GM19395 (cell line): ENCODE measurements around the gene MTRFR.
A peak's percentile ranks its signal among the peaks of the same experiment; 100 is the strongest.
"Not testable (repeated sequence)": the region's sequence is repeated elsewhere in the genome, so short reads cannot be mapped to it uniquely, and the experiment has no call there.

Source experiments
- ATAC-seq: cut with Tn5 transposase; IDR thresholded peaks from one replicate; pipeline ENCODE4 v1.9.1; 2021; ENCODE audit warnings: mild to moderate bottlenecking, moderate library complexity; ENCODE audit not compliant: unreplicated experiment

The MTRFR gene

GRCh38 chr12:123232807-123233504 lies at the start of gene MTRFR, which contains the start of gene MPHOSPH9:
Gene MTRFR, plus strand, starts transcription at chr12:123233436. Its CDS starts 20,239 bp downstream, at chr12:123253675.
Gene MPHOSPH9, minus strand, starts transcription at chr12:123233141. Its CDS starts 2,777 bp downstream, at chr12:123230364.
- ATAC-seq = peak; percentile 80

GRCh38 chr12:123187637-123188036 lies 45.6 kb upstream of the MTRFR start:
- no peak for ATAC-seq

- no peak for ATAC-seq
Measured at GRCh38 chr12:123199936-123200335, 33.3 kb upstream of the MTRFR start.

- no peak for ATAC-seq
Measured at GRCh38 chr12:123200414-123200813, 32.8 kb upstream of the MTRFR start.

GRCh38 chr12:123206794-123207193 lies 26.4 kb upstream of the MTRFR start:
- not testable (repeated sequence) for ATAC-seq

GRCh38 chr12:123207815-123208214 lies 25.4 kb upstream of the MTRFR start:
- ATAC-seq = not testable (repeated sequence)

- ATAC-seq = peak; percentile 67
Measured at GRCh38 chr12:123223241-123223668, 10.0 kb upstream of the MTRFR start.

GRCh38 chr12:123225443-123225842 lies 7.8 kb upstream of the MTRFR start:
- no peak for ATAC-seq

GRCh38 chr12:123227581-123228258 lies 5.5 kb upstream of the MTRFR start:
- ATAC-seq = no peak

- no peak for ATAC-seq
Measured at GRCh38 chr12:123229051-123229450, 4.2 kb upstream of the MTRFR start.

- ATAC-seq = no peak
Measured at GRCh38 chr12:123231931-123232330, 1.3 kb upstream of the MTRFR start.

- no peak for ATAC-seq
Measured at GRCh38 chr12:123232472-123232806, 797 bp upstream of the MTRFR start.

- ATAC-seq = peak; percentile 6
Measured at GRCh38 chr12:123233505-123234308, 471 bp downstream of the MTRFR start.

GRCh38 chr12:123237646-123238329 lies 4.6 kb downstream of the MTRFR start:
- peak; percentile 25 for ATAC-seq

GRCh38 chr12:123238330-123238682 lies 5.1 kb downstream of the MTRFR start:
- no peak for ATAC-seq

GRCh38 chr12:123238961-123239360 lies 5.7 kb downstream of the MTRFR start:
- ATAC-seq = no peak

- no peak for ATAC-seq
Measured at GRCh38 chr12:123242116-123242904, 9.1 kb downstream of the MTRFR start.

- ATAC-seq = no peak
Measured at GRCh38 chr12:123243671-123244262, 10.5 kb downstream of the MTRFR start.

GRCh38 chr12:123245678-123246077 lies 12.4 kb downstream of the MTRFR start:
- ATAC-seq = no peak

- not testable (repeated sequence) for ATAC-seq
Measured at GRCh38 chr12:123248129-123248528, 14.9 kb downstream of the MTRFR start.
